Stimulated activated CD4-positive, alpha-beta T cell treated with anti-CD3 and anti-CD28 coated beads, Interleukin-12 subunit alpha, Interleukin-12 subunit beta, amount 100 ng/mL, for 48 hours (primary cell): ENCODE results near the gene TBC1D10A.

Source experiments
- DNase-seq, 3 donors: peaks; one replicate each; pipeline ENCODE4 v3.0.0-alpha.2; 2020; ENCODE audit warnings: low read depth in 2 of 3, low spot score in 1 of 3

The TBC1D10A gene

GRCh38 chr22:30326706-30327362 is at the start of gene TBC1D10A:
TSS of gene TBC1D10A (minus strand) at chr22:30326941. CDS start at chr22:30326881, 60 bp downstream.
- DNase-seq, result peak; percentile 84 to 89 (median 86)

- no peak for DNase-seq
Observed at GRCh38 chr22:30375312-30375849, 48.6 kb upstream of the TBC1D10A start.

- no peak for DNase-seq
Observed at GRCh38 chr22:30373331-30374325, 46.9 kb upstream of the TBC1D10A start.

- DNase-seq, result no peak
Observed at GRCh38 chr22:30372915-30373314, 46.2 kb upstream of the TBC1D10A start.

GRCh38 chr22:30371981-30372380 is 45.2 kb upstream of the TBC1D10A start:
- no peak for DNase-seq

- no peak for DNase-seq
Observed at GRCh38 chr22:30371321-30371720, 44.6 kb upstream of the TBC1D10A start.

- no peak for DNase-seq
Observed at GRCh38 chr22:30370641-30371230, 44.0 kb upstream of the TBC1D10A start.

- no peak for DNase-seq
Observed at GRCh38 chr22:30368420-30368819, 41.7 kb upstream of the TBC1D10A start.

- no peak for DNase-seq
Observed at GRCh38 chr22:30365891-30366290, 39.1 kb upstream of the TBC1D10A start.

GRCh38 chr22:30362651-30363281 is 36.0 kb upstream of the TBC1D10A start:
- DNase-seq, result no peak

- no peak for DNase-seq
Observed at GRCh38 chr22:30361916-30362650, 35.3 kb upstream of the TBC1D10A start.

GRCh38 chr22:30358541-30358940 is 31.8 kb upstream of the TBC1D10A start:
- DNase-seq, result no peak

- no peak for DNase-seq
Observed at GRCh38 chr22:30357650-30358215, 31.0 kb upstream of the TBC1D10A start.

- DNase-seq, result no peak
Observed at GRCh38 chr22:30357236-30357570, 30.5 kb upstream of the TBC1D10A start.

- DNase-seq, result peak; percentile 75 to 86 (median 82)
Observed at GRCh38 chr22:30356449-30357235, 29.9 kb upstream of the TBC1D10A start, which contains the start of the genes CCDC157 and SF3A1. TSS of gene CCDC157 (plus strand) at chr22:30357007. CDS start at chr22:30366001, 8,994 bp downstream. TSS of gene SF3A1 (minus strand) at chr22:30356894. CDS start at chr22:30356792, 102 bp downstream.

GRCh38 chr22:30354644-30355043 is 27.9 kb upstream of the TBC1D10A start:
- no peak for DNase-seq

GRCh38 chr22:30351226-30351625 is 24.5 kb upstream of the TBC1D10A start:
- DNase-seq, result no peak

- no peak for DNase-seq
Observed at GRCh38 chr22:30348809-30349208, 22.1 kb upstream of the TBC1D10A start.

GRCh38 chr22:30348404-30348803 is 21.7 kb upstream of the TBC1D10A start:
- no peak for DNase-seq
